ENCODE measurements around the gene GCG.

- TF ChIP-seq POLR2AphosphoS5 (IDR thresholded peaks at IDR 0.05) (no peak), CTCF (IDR thresholded peaks at IDR 0.05) (no peak)
These were observed 14.7 kb upstream of the GCG start for GRCh38 chr2:162166745-162167144.

Measured in stomach (tissue), 4 donors.